ENCODE data around the gene CADM4. TPM values are rescaled to one million over a fixed set of nuclear protein-coding genes. Genes with fewer than 3 reads are reported as not detected.
A peak's percentile ranks its signal among the peaks of the same experiment; 100 is the strongest.
"Not testable (repeated sequence)": the region's sequence is repeated elsewhere in the genome, so short reads cannot be mapped to it uniquely, and the experiment has no call there.

The CADM4 gene
- total RNA-seq, 2 donors from 2014 or later: 2.0 to 4.9 TPM

DNA sequence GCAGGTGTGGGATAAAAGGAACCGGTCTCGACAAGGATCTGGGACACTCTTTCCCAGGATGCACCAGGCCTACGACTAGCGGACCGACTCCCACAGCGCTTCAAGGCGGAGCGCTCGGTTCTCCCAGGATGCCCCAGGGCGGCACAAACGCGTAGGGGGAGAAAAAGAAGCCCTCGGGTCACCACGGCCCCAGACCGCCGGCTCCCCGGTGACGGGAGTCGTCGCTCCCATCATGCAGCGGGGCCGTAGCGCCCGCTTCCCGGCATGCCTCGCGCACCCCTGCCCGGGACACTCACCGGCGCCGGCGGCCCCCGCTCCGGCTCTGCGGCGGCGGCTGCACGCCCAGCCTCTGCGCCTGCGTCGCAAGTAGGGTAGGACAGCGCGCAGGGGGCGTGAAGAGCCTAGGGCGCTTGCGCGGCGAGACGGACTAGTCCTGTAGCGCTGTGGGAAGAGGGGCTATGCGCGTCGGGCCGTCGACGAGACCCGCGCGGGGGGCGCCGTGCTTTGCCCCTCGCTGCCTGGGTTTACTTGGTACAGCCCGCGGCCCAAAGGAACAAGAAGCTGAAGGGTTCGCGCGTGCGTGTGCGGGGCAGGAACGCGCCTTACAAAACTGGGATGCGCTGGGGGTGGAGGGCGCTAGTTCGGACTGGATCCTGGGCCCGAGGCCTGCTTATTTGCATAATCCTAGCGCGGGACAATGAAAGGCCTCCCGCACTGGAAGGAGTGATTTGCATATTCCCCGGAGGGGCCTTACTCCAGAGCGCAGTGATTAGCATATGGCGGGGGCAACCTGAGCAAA, 20.2 kb downstream of the CADM4 start, which contains the start of gene ZNF428:
Gene ZNF428, minus strand, starts transcription at position 368 of the 799 bp plus-strand sequence. CDS start 5,325 bp downstream, outside the sequence.
- ATAC-seq (peak; percentile 91), DNase-seq (peak; percentile 88 to 89)
- intact Hi-C loops (cut with DNase I, micrococcal nuclease): no loop called here

GRCh38 chr19:43618921-43619261, 20.8 kb downstream of the CADM4 start:
- ATAC-seq (peak; percentile 46), DNase-seq (no peak)

GRCh38 chr19:43616954-43617353, 22.7 kb downstream of the CADM4 start:
- ATAC-seq (no peak), DNase-seq (no peak)
- intact Hi-C loops (cut with DNase I, micrococcal nuclease): no loop called here

More at GRCh38 chr19:43618921-43619261, 20.8 kb downstream of the CADM4 start:
- intact Hi-C loops (cut with DNase I, micrococcal nuclease): no loop called here

- ATAC-seq (no peak), DNase-seq (no peak)
- intact Hi-C loops (cut with DNase I, micrococcal nuclease): no loop called here
Observed at GRCh38 chr19:43616306-43616705, 23.3 kb downstream of the CADM4 start.

DNA sequence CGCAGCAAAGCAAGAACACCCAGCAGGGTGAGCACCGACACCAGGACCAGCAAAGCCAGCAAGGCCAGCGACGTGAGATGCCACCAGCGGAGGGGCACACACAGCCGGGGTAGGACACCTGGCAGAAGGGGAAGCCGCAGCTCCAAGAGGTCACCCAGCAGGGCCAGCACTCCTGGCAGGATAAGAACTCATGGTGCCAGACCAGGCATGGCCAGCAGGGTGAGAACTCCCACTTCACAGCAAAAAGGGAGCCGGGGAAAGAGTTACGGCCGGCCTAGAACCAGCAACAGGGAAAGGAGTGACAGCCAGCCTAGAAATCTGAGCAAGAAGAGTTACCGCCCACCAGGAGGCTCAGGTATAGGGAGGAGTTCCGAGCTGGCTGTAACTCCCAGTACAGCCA, 27.3 kb downstream of the CADM4 start:
- no peak for ATAC-seq
- intact Hi-C loops (cut with DNase I, micrococcal nuclease): no loop called here
- no peak for DNase-seq

- ATAC-seq (no peak), DNase-seq (no peak)
- intact Hi-C loops (cut with DNase I, micrococcal nuclease): no loop called here
Observed at GRCh38 chr19:43611788-43612187, 27.9 kb downstream of the CADM4 start, which contains the start of gene SRRM5. TSS of gene SRRM5 (plus strand) at chr19:43612088. CDS start at chr19:43612122, 34 bp downstream.

GRCh38 chr19:43610493-43610892, 29.2 kb downstream of the CADM4 start:
- ATAC-seq (no peak), DNase-seq (no peak)
- intact Hi-C loops (cut with DNase I, micrococcal nuclease): no loop called here

GRCh38 chr19:43609872-43610271, 29.8 kb downstream of the CADM4 start:
- intact Hi-C loops (cut with DNase I, micrococcal nuclease): no loop called here
- DNase-seq (no peak), ATAC-seq (no peak)

- intact Hi-C loops (cut with DNase I, micrococcal nuclease): no loop called here
- no peak for ATAC-seq
- no peak for DNase-seq
Observed at GRCh38 chr19:43607238-43608205, 32.1 kb downstream of the CADM4 start.

DNA sequence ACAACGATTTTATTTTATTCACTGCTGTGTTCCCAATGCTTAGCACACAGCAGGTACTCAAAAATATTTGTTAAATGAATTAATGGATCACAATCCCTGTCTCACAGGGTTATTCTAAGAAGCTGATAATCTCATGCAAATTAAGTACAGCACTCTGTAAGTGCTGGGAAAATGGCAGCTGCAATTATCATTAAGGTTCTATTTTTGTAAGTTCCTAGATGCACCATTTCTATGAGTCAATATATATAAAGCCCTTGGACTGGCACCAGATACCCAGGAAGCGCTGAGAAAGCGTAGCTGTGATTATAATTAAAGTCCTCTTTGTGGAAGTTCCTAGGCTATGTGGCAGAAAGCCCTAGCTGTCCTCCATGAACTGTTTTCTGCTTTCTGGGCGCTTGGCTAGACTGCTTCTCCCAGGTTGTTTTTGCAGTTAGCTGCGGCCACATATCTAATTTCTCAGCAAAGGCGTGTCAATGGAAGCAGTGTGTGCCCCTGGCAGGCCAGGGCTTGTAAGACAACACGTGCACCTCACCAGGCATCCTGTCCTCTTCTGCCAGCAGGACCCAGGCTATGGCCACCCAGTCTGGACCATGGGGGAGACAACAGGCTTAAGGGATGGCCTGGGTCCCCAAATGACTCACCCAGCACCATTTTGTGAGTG, 33.0 kb downstream of the CADM4 start:
- intact Hi-C loops (cut with DNase I, micrococcal nuclease): no loop called here
- DNase-seq: no peak
- ATAC-seq: no peak

DNA sequence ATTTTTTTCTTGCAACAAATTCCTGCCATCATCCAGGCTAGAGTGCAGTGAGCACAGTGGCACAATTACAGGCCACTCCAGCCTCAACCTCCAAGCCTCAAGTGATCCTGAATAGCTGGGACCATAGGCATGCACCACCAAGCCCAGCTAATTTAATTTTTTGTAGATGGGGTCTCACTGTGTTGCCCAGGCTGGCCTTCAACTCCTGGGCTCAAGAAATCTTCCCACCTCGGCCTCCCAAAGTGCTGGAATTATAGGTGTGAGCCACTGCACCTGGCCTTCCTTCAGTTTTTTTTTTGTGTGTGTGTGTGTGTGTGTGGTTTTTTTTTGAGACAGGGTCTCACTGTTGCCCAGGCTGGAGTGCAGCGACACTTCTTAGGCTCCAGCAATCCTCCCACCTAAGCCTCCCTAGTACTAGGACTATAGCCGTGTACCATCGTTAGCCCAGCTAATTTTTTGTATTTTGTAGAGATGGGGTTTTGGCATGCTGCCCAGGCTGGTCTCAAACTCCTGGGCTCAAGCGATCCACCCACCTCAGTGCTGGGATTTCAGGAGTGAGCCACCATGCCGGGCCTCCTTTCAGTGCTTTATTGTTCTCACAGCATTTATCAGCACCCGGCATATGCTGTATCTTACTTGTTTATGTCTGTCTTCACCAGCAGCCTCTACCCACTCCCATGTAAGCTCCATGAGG, 33.6 kb downstream of the CADM4 start:
- no peak for DNase-seq
- intact Hi-C loops (cut with DNase I, micrococcal nuclease): no loop called here
- ATAC-seq: no peak

DNA sequence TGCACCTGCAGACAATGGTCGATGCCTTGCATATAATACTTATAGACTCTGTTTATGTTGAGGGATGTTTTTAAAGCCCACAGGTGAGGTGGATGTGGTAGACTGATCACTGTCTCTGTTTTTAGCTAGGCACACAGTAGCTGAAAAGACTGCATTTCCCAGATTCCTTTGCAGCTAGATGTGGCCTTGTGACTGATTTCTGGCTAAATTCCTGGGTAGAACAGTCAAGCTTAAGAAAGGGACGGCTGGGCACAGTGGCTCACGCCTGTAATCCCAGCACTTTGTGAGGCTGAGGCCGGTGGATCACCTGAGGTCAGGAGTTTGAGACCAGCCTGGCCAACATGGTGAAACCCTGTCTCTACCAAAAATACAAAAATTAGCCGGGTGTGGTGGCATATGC, 39.3 kb downstream of the CADM4 start:
- ATAC-seq; intact Hi-C loops (cut with DNase I, micrococcal nuclease); DNase-seq: not testable (repeated sequence)

- DNase-seq: no peak
- no peak for ATAC-seq
- intact Hi-C loops (cut with DNase I, micrococcal nuclease): no loop called here
Observed at GRCh38 chr19:43599635-43600295, 39.9 kb downstream of the CADM4 start.

- intact Hi-C loops (cut with DNase I, micrococcal nuclease): no loop called here
- no peak for ATAC-seq
Observed at GRCh38 chr19:43598445-43599240, 41.0 kb downstream of the CADM4 start.

GRCh38 chr19:43597876-43598275, 41.8 kb downstream of the CADM4 start:
- DNase-seq (no peak), ATAC-seq (no peak)
- intact Hi-C loops (cut with DNase I, micrococcal nuclease): no loop called here

More at GRCh38 chr19:43598445-43599240, 41.0 kb downstream of the CADM4 start:
- no peak for DNase-seq

GRCh38 chr19:43596842-43597461, 42.7 kb downstream of the CADM4 start:
- DNase-seq (no peak), ATAC-seq (no peak)
- intact Hi-C loops (cut with DNase I, micrococcal nuclease): no loop called here

Measured in left colon (tissue), 2 donors.